ENCODE data around the gene PLOD2. TPM values are rescaled to one million over a fixed set of nuclear protein-coding genes. Genes with fewer than 3 reads are reported as not detected.

The PLOD2 gene
- total and polyA plus RNA-seq, 2 of the 4 experiments (the other 2 are of a cell fraction): 84.0 to 117 TPM

- Histone ChIP-seq H2BK20ac (ENCODE audit: low read depth, low read length) (no peak overlapping the region), H3K4me1 (ENCODE audit: control insufficient read depth, insufficient read depth, low read length) (no peaks in the 10 kb centered on the region; the same call in 1 of the 2 replicates), H3K18ac (ENCODE audit: low read depth, low read length) (no peak overlapping the region), H3K56ac (ENCODE audit: extremely low read depth, insufficient read depth, low read length) (no peak overlapping the region), H2BK120ac (ENCODE audit: low read depth, low read length) (no peak overlapping the region), H2AK9ac (replicated peaks; ENCODE audit: low read depth, low read length, poor library complexity) (no peak overlapping the region), H3K79me1 (ENCODE audit: low read depth in 1 of 2, low read length in 2 of 2) (no peaks in the 10 kb centered on the region), H3K4me3 (ENCODE audit: insufficient read depth, low read depth, low read length) (no peak overlapping the region), H4K20me1 (ENCODE audit: insufficient read depth, low read length) (no peaks in the 10 kb centered on the region), H2AFZ (replicated peaks; ENCODE audit: low read length, poor library complexity) (no peak overlapping the region), H4K8ac (ENCODE audit: low read depth in 2 of 2, low read length in 2 of 2) (no peak overlapping the region), H3K9ac (ENCODE audit: low read depth, low read length) (no peak overlapping the region), H3K27ac (ENCODE audit: insufficient read depth, low read length) (no peak overlapping the region), H4K5ac (ENCODE audit: low read depth, low read length) (no peak overlapping the region), H3K14ac (replicated peaks; ENCODE audit: low read depth, low read length) (no peak overlapping the region), H3K23ac (ENCODE audit: low read depth, low read length) (no peak overlapping the region), H2BK5ac (ENCODE audit: low read depth, low read length, poor library complexity, severe bottlenecking) (no peak overlapping the region), H3K4ac (ENCODE audit: low read depth, low read length) (no peak overlapping the region), H3K9me1 (ENCODE audit: insufficient read depth, low read length) (no peaks in the 10 kb centered on the region), H4K91ac (ENCODE audit: insufficient read depth, low read depth, low read length) (no peak overlapping the region), H2BK15ac (ENCODE audit: low read depth, low read length) (no peak overlapping the region), H3K4me2 (ENCODE audit: low read depth, low read length) (no peak overlapping the region), H3K27me3 (ENCODE audit: control insufficient read depth, insufficient read depth, low read length) (no peaks in the 10 kb centered on the region), H3K9me3 (ENCODE audit: control insufficient read depth, insufficient read depth, low read length) (no peaks in the 10 kb centered on the region), H3K36me3 (ENCODE audit: control insufficient read depth, insufficient read depth, low read length) (no peaks in the 10 kb centered on the region), H2AK5ac (ENCODE audit: low read depth, low read length) (no peak overlapping the region)
- dilution Hi-C loops (cut with HindIII; ENCODE audit: low sequenced_read_pairs, unreplicated experiment): no loop called here
- ATAC-seq (ENCODE audit: low read depth) (peak; percentile 46; the same call in 1 of the 2 replicates), DNase-seq (peak; percentile 45)
- intact Hi-C loops (cut with micrococcal nuclease): loop anchor here (5.0 kb wide), 1 partner anchor 158 kb away; no protein-coding TSS in a partner anchor
- ChIA-PET CTCF (no interaction called here), POLR2A (ENCODE audit: unreplicated experiment) (no interaction called here)
- no peak for TF ChIP-seq POLR2A (IDR thresholded peaks at IDR 0.05; ENCODE audit: low read depth, low read length)
- peak; percentile 87 for TF ChIP-seq CEBPB (IDR thresholded peaks at IDR 0.05; ENCODE audit: low read depth, low read length)
- in situ Hi-C loops (cut with MboI; ENCODE audit: low sequenced_read_pairs): no loop called here
- no CpG with 5 or more reads among the region's 5 CpGs for WGBS, 2 experiments (ENCODE audit: extremely low coverage in 2 of 2, insufficient read length in 1 of 2)
- no TSS peak for BruUV-seq (replicated peaks)
Observed at GRCh38 chr3:146050691-146051090, 110.3 kb downstream of the PLOD2 start.

Measured in IMR-90 (cell line).